ENCODE data around the gene LARP1. TPM values are rescaled to one million over a fixed set of nuclear protein-coding genes. Genes with fewer than 3 reads are reported as not detected.
"Not testable (repeated sequence)": the region's sequence is repeated elsewhere in the genome, so short reads cannot be mapped to it uniquely, and the experiment has no call there.

The LARP1 gene
- total RNA-seq, 2 donors from 2014 or later, result 99.8 to 129 TPM

DNA sequence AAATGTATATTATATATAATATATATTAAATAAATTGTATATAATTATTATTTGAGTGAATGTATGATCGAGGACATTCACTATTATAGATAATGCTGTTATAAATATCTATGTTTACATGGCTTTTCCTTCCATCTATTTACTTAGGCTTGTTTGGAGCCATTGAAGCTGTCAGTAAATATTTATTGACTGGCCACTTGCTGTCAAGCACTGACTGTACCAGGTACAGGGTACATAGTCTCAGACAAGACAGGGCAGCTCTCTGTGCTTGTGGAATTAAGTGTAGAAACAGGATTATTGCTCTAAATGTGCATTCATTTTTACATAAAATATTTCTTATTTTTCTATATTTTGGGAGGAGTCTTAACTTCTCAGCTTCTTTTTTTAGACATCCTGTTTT, 78.9 kb downstream of the LARP1 start:
- H3K4me1 ChIP-seq (ENCODE audit: control insufficient read depth in 1 of 2, low read depth in 2 of 2), result peaks cover 13 to 22% of the 10 kb centered on the region in 2 donors
- no peak for DNase-seq (ENCODE audit: low spot score)
- H3K27me3 ChIP-seq (replicated peaks; ENCODE audit: insufficient read depth), result no peaks in the 10 kb centered on the region
- peak overlapping the region in 1 of 2 donors; percentile 84 for H3K27ac ChIP-seq
- TF ChIP-seq, protein P1, sequence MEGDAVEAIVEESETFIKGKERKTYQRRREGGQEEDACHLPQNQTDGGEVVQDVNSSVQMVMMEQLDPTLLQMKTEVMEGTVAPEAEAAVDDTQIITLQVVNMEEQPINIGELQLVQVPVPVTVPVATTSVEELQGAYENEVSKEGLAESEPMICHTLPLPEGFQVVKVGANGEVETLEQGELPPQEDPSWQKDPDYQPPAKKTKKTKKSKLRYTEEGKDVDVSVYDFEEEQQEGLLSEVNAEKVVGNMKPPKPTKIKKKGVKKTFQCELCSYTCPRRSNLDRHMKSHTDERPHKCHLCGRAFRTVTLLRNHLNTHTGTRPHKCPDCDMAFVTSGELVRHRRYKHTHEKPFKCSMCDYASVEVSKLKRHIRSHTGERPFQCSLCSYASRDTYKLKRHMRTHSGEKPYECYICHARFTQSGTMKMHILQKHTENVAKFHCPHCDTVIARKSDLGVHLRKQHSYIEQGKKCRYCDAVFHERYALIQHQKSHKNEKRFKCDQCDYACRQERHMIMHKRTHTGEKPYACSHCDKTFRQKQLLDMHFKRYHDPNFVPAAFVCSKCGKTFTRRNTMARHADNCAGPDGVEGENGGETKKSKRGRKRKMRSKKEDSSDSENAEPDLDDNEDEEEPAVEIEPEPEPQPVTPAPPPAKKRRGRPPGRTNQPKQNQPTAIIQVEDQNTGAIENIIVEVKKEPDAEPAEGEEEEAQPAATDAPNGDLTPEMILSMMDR (IDR thresholded peaks at IDR 0.05), result no peak
- H3K4me3 ChIP-seq, result no peak overlapping the region
- no peak for ATAC-seq (ENCODE audit: insufficient number of reproducible peaks, low FRiP score, low read depth)
- H3K36me3 ChIP-seq, result peaks cover 11% of the 10 kb centered on the region
- no peaks in the 10 kb centered on the region for H3K9me3 ChIP-seq

DNA sequence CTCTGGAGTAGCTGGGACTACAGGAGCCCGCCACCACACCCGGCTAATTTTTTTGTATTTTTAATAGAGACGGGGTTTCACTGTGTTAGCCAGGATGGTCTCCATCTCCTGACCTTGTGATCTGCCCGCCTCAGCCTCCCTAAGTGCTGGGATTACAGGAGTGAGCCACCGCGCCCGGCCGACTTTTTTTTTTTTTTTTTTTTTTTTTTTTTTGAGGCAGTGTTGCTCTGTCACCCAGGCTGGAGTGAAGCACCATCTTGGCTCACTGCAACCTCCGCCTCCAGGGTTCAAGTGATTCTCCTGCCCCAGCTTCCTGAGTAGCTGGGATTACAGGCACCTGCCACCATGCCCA, 80.5 kb downstream of the LARP1 start:
- not testable (repeated sequence) for H3K36me3 ChIP-seq; H3K27me3 ChIP-seq (replicated peaks; ENCODE audit: insufficient read depth); H3K9me3 ChIP-seq; DNase-seq (ENCODE audit: low spot score)
- Histone ChIP-seq H3K4me1 (ENCODE audit: control insufficient read depth in 1 of 2, low read depth in 2 of 2) (peaks cover 13 to 22% of the 10 kb centered on the region in 2 donors), H3K27ac (peak overlapping the region; percentile 84 to 85), H3K4me3 (peak overlapping the region; percentile 13)
- ATAC-seq (ENCODE audit: insufficient number of reproducible peaks, low FRiP score, low read depth), result peak; percentile 12

DNA sequence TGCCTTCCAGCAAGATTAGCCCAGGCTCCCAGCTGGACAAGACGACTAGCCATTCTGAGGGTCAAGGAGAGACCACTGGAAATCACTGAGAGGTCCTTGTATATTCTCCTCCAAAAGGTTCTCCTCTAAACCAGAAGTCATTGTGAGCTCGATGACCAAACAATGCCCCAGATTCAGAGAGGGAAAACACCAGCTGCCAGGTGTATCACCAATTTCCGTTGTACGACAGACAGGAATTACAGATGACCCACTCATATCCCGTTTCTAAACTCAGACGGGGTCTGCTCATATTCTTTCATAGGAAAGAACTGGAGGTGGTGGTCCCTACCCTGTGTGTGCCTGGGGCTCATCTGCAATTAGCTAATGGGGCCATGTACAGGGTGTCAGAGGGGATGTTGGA, 81.0 kb downstream of the LARP1 start:
- DNase-seq (ENCODE audit: low spot score), result no peak
- Histone ChIP-seq H3K4me3 (no peak overlapping the region), H3K9me3 (no peaks in the 10 kb centered on the region), H3K4me1 (ENCODE audit: control insufficient read depth in 1 of 2, low read depth in 2 of 2) (peaks cover 13 to 22% of the 10 kb centered on the region in 2 donors), H3K36me3 (no peaks in the 10 kb centered on the region), H3K27ac (peak overlapping the region; percentile 84 to 85), H3K27me3 (replicated peaks; ENCODE audit: insufficient read depth) (no peaks in the 10 kb centered on the region)
- no peak for ATAC-seq (ENCODE audit: insufficient number of reproducible peaks, low FRiP score, low read depth)
- TF ChIP-seq, protein P1 (IDR thresholded peaks at IDR 0.05), result no peak

DNA sequence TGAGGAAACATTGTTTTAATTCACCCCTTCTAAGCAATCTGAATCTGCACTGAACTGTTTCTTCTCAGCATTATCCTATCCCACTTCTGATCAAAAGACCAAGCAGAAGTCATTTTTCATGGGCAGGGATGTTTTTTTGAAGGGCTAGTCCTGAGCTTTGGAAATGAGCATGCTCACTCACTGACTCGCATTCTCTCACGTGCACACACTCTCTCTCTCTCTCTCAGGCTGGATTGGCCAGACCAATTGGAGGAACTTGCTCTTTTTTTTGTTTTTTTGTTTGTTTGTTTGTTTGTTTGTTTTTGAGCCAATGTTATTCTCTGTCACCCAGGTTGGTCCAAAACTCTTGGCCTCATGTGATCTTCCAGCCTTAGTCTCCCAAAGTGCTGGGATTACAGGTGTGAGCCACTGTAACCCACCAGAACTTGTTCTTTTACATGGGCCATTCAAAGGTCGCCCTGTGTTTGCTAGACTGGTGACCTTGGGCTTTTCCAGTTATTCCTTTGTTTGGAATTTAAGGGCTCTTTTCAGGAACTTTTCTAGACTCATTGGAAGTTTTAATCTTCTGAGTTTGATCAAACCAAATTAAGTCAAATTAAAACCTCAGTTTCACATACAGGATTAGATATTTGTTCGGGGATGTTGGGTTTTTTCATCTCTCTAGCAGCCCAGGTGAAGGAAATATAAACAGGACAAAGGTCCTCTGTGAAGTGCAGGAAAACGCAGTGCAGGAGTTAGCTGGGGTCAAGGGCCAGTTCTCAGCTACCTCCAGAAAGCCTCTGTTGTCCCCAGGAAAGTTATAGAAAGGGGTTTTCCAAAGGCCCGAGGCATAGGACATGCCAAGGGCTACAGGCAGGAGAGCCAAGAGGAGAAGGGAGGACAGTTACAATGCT, 82.1 kb downstream of the LARP1 start:
- TF ChIP-seq, protein P1 (IDR thresholded peaks at IDR 0.05), result no peak
- Histone ChIP-seq H3K4me3 (no peak overlapping the region), H3K36me3 (no peaks in the 10 kb centered on the region), H3K27ac (no peak overlapping the region), H3K9me3 (no peaks in the 10 kb centered on the region), H3K27me3 (replicated peaks; ENCODE audit: insufficient read depth) (no peaks in the 10 kb centered on the region), H3K4me1 (ENCODE audit: control insufficient read depth in 1 of 2, low read depth in 2 of 2) (peaks cover 13 to 22% of the 10 kb centered on the region in 2 donors)
- no peak for DNase-seq (ENCODE audit: low spot score)
- ATAC-seq (ENCODE audit: insufficient number of reproducible peaks, low FRiP score, low read depth), result no peak

DNA sequence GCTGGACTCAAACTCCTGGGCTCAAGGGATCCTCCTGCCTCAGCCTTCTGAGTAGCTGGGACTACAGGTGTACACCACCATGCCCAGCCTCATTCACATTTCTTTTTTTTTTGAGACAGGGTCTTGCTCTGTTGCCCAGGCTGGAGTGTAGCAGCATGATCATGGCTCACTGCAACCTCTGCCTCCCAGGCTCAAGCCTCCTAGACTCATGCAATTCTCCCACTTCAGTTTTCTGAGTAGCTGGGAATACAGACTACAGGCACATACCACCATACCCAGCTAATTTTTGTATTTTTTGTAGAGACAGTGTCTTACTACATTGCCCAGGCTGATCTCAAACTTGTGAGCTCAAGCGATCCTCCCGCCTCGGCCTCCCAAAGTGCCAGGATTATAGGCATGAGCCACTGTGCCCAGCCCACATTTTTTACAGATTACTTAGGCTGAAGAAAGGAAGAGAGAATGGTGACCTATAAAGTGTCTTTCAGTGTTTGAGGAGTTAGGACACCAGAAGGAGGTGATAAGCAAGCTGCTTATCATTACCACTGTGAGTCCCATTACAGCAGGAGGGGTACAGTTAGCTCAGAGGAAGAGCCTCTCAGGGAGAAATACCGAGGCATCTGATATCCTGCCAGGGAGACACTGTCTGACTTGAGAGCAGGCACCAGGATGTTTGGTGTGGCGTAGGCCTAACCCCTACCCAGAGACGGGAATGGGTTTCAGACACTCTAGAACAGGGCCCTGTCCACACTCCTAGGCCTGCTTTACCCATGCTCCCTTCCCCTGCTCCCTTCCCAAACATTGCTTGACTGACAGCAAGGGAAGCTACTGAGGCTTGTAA, 85.5 kb downstream of the LARP1 start:
- H3K9me3 ChIP-seq, result no peaks in the 10 kb centered on the region
- H3K36me3 ChIP-seq, result no peaks in the 10 kb centered on the region
- no peak overlapping the region for H3K4me3 ChIP-seq
- no peak for DNase-seq (ENCODE audit: low spot score)
- no peaks in the 10 kb centered on the region for H3K27me3 ChIP-seq (replicated peaks; ENCODE audit: insufficient read depth)
- ATAC-seq (ENCODE audit: insufficient number of reproducible peaks, low FRiP score, low read depth), result no peak
- peaks cover 3 to 21% of the 10 kb centered on the region in 2 donors for H3K4me1 ChIP-seq (ENCODE audit: control insufficient read depth in 1 of 2, low read depth in 2 of 2)
- H3K27ac ChIP-seq, result no peak overlapping the region
- TF ChIP-seq, protein P1 (IDR thresholded peaks at IDR 0.05), result no peak
